A673 (cell line): ENCODE data around the gene SELENBP1. TPM values are rescaled to one million over a fixed set of nuclear protein-coding genes. Genes with fewer than 3 reads are reported as not detected.
"Not testable (repeated sequence)": the region's sequence is repeated elsewhere in the genome, so short reads cannot be mapped to it uniquely, and the experiment has no call there.

Source experiments
- BruUV-seq: library from RNA; stranded (reverse); fragments of 400-500 nt; replicated peaks from 2 replicates; lab custom pipeline; 2021; lab: Mats Ljungman, UMichigan
- CTCF ChIA-PET: fragments of 300-600 bp; sonication (Branson Sonifier 250); formaldehyde crosslinking; loops from one replicate; lab custom pipeline; 2022; ENCODE audit warnings: antibody characterized with exemption; lab: Charles Lee
- POLR2A ChIA-PET: fragments of 300-600 bp; sonication (Branson Sonifier 250); formaldehyde crosslinking; loops from one replicate; lab custom pipeline; 2022; ENCODE audit warnings: antibody characterized with exemption; ENCODE audit not compliant: low non-redundant PET; lab: Charles Lee
- DNase-seq: peaks from one replicate; pipeline ENCODE4 v3.0.0-alpha.2; 2015; ENCODE audit warnings: low spot score
- H3K27ac ChIP-seq: fragments of 200-600 bp; sonication (generic); 2 replicates; pipeline ENCODE4 v1.5.1; 2016; ENCODE audit warnings: mixed run types, low read depth, mild to moderate bottlenecking, mixed read lengths, antibody characterized with exemption, low read length; ENCODE audit not compliant: poor library complexity, severe bottlenecking
- H3K27me3 ChIP-seq: fragments of 200-600 bp; sonication (generic); replicated peaks from 2 replicates; pipeline ENCODE4 v1.6.1; 2017; ENCODE audit warnings: mixed run types, low read depth, mild to moderate bottlenecking, mixed read lengths, antibody characterized with exemption, low read length; ENCODE audit not compliant: insufficient read depth, poor library complexity
- H3K36me3 ChIP-seq: fragments of 200-600 bp; sonication (generic); 2 replicates; pipeline ENCODE4 v1.6.1; 2016; ENCODE audit warnings: mixed run types, mild to moderate bottlenecking, mixed read lengths, antibody characterized with exemption, low read length; ENCODE audit not compliant: insufficient read depth, poor library complexity, severe bottlenecking
- H3K4me1 ChIP-seq: fragments of 200-600 bp; sonication (generic); 2 replicates; pipeline ENCODE4 v1.6.1; 2017; ENCODE audit warnings: mixed run types, mild to moderate bottlenecking, mixed read lengths, antibody characterized with exemption, low read length; ENCODE audit not compliant: insufficient read depth, poor library complexity, severe bottlenecking
- H3K4me3 ChIP-seq: fragments of 200-600 bp; sonication (generic); 2 replicates; pipeline ENCODE4 v1.5.1; 2016; ENCODE audit warnings: low read depth, mixed run types, mild to moderate bottlenecking, mixed read lengths, low read length; ENCODE audit not compliant: poor library complexity, severe bottlenecking
- H3K9me3 ChIP-seq: fragments of 200-600 bp; sonication (generic); 2 replicates; pipeline ENCODE4 v1.6.1; 2016; ENCODE audit warnings: mixed run types, low read depth, mild to moderate bottlenecking, mixed read lengths, antibody characterized with exemption, low read length; ENCODE audit not compliant: poor library complexity, severe bottlenecking
- EZH2 ChIP-seq: fragments of 200-600 bp; sonication (generic); IDR thresholded peaks from 2 replicates; pipeline ENCODE4 v1.6.1; 2017; ENCODE audit warnings: borderline replicate concordance, low read depth, mild to moderate bottlenecking, mixed read lengths, antibody characterized with exemption, low read length; ENCODE audit not compliant: poor library complexity, severe bottlenecking
- intact Hi-C: fragments of 100-400 bp; cut with micrococcal nuclease; formaldehyde crosslinking; loops from one replicate; pipeline ENCODE4 v1.10.0; 2022; ENCODE audit not compliant: unreplicated experiment
- total RNA-seq: library from RNA; stranded (reverse); gene quantifications from 2 replicates; pipeline ENCODE4 v1.2.3, GENCODE V29; 2021
- TF ChIP-seq, protein P1 (sequence below): fragments of 300-800, 200-600 bp; sonication (generic); conservative IDR thresholded peaks from 2 replicates; pipeline ENCODE4 v1.5.1; 2017; ENCODE audit warnings: low read depth, mild to moderate bottlenecking, antibody characterized with exemption, low read length, moderate library complexity, mixed read lengths

Gene SELENBP1
- total RNA-seq, 1 experiment from 2014 or later, result not detected

DNA sequence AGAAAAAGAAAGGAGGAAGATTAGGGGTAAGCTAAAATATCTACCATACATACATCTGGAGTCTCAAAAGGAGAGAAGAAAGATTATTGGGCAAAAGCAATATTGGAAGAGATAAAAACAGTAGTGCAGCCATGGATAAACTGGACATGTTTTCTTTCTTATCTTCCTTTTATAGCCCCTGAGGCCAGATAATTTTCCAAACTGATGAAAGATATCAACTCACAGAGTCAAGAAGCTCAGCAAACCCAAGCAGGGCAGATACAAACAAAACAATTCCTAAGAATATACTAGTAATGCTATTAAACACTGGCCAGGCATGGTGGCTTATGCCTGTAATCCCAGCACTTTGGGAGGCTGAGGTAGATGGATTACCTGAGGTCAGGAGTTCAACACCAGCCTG, 21.1 kb upstream of the SELENBP1 start:
- ChIA-PET CTCF (no interaction called here), POLR2A (no interaction called here)
- H3K9me3 ChIP-seq, result no peaks in the 10 kb centered on the region
- H3K27me3 ChIP-seq, result no peaks in the 10 kb centered on the region
- TF ChIP-seq, protein P1, sequence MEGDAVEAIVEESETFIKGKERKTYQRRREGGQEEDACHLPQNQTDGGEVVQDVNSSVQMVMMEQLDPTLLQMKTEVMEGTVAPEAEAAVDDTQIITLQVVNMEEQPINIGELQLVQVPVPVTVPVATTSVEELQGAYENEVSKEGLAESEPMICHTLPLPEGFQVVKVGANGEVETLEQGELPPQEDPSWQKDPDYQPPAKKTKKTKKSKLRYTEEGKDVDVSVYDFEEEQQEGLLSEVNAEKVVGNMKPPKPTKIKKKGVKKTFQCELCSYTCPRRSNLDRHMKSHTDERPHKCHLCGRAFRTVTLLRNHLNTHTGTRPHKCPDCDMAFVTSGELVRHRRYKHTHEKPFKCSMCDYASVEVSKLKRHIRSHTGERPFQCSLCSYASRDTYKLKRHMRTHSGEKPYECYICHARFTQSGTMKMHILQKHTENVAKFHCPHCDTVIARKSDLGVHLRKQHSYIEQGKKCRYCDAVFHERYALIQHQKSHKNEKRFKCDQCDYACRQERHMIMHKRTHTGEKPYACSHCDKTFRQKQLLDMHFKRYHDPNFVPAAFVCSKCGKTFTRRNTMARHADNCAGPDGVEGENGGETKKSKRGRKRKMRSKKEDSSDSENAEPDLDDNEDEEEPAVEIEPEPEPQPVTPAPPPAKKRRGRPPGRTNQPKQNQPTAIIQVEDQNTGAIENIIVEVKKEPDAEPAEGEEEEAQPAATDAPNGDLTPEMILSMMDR, result no peak
- TF ChIP-seq EZH2, result no peak
- no TSS peak for BruUV-seq
- H3K27ac ChIP-seq, result no peak overlapping the region
- intact Hi-C loops, result loop anchor here (10.0 kb wide), 1 partner anchor 89 kb away; no protein-coding TSS in a partner anchor
- H3K4me1 ChIP-seq, result no peaks in the 10 kb centered on the region
- H3K36me3 ChIP-seq, result no peaks in the 10 kb centered on the region
- H3K4me3 ChIP-seq, result no peak overlapping the region
- no peak for DNase-seq

DNA sequence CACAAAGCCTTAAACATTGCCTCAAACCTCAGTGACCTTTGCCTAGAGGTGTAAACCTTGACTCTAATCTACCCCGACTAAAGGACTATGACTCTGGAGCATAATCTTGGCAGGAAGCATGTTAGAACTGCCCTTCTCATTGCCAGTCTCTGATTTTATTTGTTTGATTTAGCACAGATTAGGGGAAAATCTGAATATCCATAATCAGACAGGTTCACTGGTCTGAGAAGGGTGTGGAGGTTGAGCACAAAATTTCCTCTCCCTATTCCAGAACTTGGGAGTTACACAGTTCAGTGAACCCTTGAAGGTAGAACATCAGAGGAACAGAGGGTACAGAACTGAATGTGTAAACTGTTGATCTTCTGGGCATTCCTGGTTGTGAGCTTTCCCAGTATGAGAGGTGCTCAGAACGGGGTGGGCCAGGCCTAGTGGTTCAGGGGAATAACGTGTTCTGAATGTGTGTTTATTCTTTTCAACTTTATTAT, 18.6 kb upstream of the SELENBP1 start:
- ChIA-PET CTCF (no interaction called here), POLR2A (no interaction called here)
- Histone ChIP-seq H3K9me3 (no peaks in the 10 kb centered on the region), H3K36me3 (no peaks in the 10 kb centered on the region), H3K4me3 (no peak overlapping the region), H3K27ac (no peak overlapping the region), H3K4me1 (no peaks in the 10 kb centered on the region), H3K27me3 (no peaks in the 10 kb centered on the region)
- no TSS peak for BruUV-seq
- intact Hi-C loops, result loop anchor here (10.0 kb wide), 1 partner anchor 86 kb away; no protein-coding TSS in a partner anchor
- no peak for DNase-seq
- TF ChIP-seq, protein P1, result no peak
- TF ChIP-seq EZH2, result no peak

DNA sequence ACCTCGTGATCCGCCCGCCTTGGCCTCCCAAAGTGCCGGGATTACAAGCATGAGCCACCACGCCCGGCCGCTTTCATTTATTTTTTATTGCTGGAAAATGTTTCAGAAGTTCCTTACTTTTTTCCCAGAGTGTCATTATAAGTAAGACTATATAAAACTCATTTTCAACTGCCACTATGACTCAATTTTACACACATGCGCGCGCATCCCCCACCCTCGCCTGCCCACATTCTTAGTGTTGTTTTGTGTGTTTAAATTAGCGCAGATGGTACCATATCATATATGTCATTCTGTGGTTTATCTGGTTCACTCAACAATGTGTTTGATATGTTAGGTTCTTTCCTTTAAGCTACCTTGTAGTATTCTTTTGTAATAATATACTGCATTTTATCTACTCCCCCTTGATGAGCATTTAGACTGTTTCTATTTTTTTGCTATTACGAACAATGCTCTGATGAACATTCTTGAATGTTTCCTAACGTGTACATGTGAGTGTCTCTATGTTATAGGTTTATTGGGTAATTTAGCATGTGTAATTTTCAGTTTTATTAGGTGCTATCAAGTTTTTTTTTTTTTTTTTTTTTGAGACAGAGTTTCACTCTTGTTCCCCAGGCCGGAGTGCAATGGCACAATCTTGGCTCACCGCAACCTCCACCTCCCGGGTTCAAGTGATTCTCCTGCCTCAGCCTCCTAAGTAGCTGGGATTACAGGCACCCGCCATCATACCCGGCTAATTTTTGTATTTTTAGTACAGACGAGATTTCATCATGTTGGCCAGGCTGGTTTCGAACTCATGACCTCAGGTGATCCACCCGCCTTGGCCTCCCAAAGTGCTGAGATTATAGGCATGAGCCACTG, 17.9 kb upstream of the SELENBP1 start:
- H3K27ac ChIP-seq, H3K36me3 ChIP-seq, H3K4me3 ChIP-seq, DNase-seq, H3K9me3 ChIP-seq, CTCF ChIA-PET, H3K27me3 ChIP-seq, H3K4me1 ChIP-seq, POLR2A ChIA-PET, BruUV-seq: not testable (repeated sequence)
- intact Hi-C loops, result loop anchor here (10.0 kb wide), 1 partner anchor 86 kb away; no protein-coding TSS in a partner anchor

DNA sequence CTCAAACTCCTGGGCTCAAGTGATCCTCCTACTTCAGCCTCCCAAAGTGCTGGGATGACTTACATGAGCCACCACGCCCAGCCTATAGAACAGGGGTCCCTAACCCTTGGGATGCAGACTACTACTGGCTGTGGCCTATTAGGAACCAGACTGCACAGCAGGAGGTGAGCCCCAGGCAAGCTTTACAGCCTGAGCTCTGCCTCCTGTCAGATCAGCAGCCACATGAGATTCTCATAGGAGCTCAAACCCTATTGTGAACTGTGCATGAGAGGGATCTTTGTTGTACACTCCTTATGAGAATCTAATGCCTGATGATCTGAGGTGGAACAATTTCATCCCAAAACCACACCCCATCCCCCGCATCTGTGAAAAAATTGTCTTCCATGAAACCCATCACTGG, 13.5 kb upstream of the SELENBP1 start:
- Histone ChIP-seq H3K4me3 (no peak overlapping the region), H3K4me1 (no peaks in the 10 kb centered on the region), H3K27me3 (no peaks in the 10 kb centered on the region), H3K27ac (no peak overlapping the region), H3K9me3 (no peaks in the 10 kb centered on the region), H3K36me3 (no peaks in the 10 kb centered on the region)
- POLR2A ChIA-PET, result no interaction called here
- CTCF ChIA-PET, result no interaction called here
- TF ChIP-seq, protein P1, result no peak
- TF ChIP-seq EZH2, result no peak
- intact Hi-C loops, result no loop called here
- no peak for DNase-seq
- BruUV-seq, result no TSS peak
